HPDE6-E6E7 (cell line): Measurements from ENCODE around the gene DOCK3.
"Not testable (repeated sequence)": the region's sequence is repeated elsewhere in the genome, so short reads cannot be mapped to it uniquely, and the experiment has no call there.

Experiments used
- DNase-seq: peaks from one replicate; pipeline ENCODE4 v3.0.0; 2011; ENCODE audit warnings: missing footprints; ENCODE audit errors: extremely low spot score

DOCK3 gene

DNA sequence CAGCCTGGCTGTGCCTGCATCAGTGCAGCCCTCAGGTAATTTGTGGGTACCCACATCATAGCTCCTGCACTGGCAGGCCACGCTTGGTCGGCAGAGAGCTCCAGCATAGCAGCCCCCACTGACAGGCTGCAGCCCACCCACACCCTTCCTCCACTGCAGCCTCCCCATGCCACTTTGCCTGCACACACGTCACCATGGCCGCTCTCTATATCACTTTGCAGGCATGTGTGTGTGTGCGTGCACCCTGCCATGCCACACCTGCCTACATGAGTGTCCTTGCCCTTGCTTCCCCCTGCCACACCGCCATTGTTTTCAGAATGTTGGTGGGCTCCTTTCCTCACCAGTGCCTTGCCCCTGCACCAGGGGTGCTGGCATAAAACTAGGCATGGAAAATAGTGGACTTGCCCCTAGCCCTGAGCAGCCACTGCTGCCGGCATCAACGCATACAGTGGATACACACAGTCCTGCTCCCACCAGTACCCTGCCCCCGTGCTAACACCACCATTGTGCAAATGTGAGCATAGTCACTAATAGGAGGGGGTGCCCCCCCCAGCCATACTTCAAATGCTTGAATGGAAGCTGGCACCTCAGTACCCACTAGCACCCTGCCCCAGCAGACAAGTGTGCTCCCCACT, 431.6 kb downstream of the DOCK3 start:
- no peak for DNase-seq

DNA sequence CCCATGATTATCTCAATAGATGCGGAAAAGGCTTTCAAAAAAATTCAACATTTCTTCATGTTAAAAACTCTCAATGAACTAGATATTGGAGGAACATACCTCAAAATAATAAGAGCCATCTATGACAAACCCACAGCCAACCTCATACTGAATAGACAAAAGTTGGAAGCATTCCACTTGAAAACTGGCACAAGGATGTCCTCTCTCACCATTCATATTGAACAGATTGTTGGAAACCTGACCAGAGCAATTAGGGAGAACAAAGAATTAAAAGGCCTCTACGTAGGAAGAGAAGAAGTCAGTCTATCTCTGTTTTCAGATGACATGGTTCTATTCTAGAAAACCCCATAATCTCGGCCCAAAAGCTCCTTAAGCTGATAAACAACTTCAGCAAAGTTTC, 435.9 kb downstream of the DOCK3 start:
- DNase-seq = no peak

DNA sequence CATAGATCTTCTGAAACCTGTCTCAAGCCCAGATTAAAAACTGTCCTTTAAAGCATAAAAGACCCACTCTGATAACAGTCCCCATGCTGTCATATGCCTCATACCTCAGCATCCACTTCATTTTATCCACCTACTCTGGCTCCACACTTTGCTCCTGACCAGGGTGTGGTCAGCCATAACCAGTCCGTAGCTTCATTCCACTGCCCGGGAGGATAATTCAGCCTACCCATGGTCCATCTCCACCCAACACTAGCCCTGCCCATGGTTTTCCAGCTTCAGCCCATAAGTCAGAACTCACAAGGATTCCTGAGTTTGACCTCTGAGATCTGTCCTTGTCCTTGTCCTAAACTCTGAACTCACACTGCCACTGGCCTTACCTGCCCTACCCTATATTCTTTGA, 448.2 kb downstream of the DOCK3 start:
- DNase-seq = no peak

DNA sequence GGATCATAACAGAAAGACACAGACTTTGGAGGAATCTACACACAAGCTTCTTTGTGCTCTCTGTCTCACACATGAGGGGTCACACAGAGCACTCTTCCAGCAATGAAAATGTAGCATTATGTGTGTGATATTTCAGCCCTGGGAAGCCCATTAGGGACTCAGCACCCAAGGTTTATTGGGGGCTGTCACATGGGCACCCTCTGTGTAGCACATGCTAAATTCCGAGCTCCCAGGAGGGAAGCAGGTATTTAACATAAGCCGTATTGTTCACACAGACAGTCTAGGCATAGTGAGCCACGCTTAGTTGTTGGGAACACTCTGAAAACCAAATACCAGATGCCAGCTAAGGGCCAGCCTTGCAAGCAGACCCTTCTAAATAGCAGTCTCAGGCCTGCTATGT, 448.8 kb downstream of the DOCK3 start:
- no peak for DNase-seq

DNA sequence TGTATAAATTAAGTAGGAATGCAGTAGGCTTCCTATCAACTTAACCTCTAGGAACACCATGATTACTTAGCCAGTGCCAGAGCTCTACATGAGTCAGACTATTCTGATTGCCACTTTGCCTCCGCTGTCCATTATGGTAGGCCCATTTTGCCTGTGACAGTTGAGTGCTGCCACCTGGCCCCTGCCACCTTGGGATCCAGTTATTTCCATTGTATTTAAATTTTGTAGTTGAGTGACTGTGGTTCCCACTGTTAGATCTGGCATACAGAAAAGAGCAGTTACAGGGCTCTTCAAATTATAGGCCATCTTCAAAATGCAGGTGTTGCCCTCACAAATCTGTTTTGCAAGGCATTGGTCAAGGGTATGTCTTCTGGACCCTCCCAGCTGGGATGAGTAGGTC, 456.9 kb downstream of the DOCK3 start:
- not testable (repeated sequence) for DNase-seq

DNA sequence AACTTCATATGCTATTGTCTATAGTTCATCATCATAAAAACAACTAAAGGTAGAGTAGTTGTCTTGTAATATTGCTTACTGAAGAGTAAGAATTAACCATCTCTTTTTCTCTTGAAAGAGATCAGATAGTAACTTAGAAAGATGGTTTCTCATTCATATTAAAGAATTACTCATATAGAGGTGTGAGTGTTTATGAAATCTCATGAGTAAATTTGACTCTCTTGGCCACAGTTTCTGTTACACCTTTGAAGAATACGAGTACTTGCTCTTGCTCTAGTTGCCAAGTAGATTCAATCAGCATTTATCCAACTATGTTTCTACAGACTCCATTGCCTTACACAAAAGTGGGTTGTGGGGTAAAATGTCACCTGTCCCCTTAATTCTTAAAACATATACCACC, 463.0 kb downstream of the DOCK3 start:
- DNase-seq = no peak

DNA sequence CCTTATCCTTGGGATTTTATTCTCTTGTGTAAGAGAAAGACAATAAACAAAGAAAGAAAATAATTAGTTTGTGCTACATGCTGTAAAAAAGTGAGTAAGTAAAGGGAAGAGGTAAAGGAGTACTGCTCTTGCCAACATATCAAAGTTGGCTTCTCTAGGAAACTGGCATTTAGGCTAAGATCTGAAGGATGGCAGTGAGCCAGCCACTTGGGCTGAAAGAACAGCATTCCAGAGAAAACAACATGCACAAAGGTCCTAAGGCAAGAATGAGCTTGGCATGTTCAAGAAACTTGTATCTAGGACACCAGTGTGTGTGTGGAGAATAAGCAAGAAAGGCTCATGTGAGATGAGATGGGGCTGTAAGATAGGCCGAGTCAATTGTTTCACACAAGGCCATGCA, 464.9 kb downstream of the DOCK3 start:
- no peak for DNase-seq

DNA sequence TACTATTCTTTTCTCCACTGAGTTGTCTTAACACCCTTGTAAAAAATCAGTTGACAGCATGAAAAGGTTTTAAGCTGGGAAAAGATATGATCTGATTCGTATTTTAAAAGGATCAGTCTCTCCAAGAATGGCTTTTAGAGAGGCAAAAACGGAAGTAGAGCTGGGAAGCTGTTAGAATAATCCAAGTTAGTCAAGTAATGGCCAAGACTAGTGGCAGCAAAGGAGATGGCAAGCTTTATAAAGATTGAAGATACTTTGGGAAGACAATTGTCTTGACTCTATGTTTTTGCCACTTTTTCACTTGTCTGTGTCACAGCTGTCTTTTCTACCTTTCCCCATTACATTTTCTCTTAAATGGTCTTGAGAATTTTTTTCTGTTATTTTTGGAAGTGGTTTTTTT, 466.8 kb downstream of the DOCK3 start:
- DNase-seq = no peak

DNA sequence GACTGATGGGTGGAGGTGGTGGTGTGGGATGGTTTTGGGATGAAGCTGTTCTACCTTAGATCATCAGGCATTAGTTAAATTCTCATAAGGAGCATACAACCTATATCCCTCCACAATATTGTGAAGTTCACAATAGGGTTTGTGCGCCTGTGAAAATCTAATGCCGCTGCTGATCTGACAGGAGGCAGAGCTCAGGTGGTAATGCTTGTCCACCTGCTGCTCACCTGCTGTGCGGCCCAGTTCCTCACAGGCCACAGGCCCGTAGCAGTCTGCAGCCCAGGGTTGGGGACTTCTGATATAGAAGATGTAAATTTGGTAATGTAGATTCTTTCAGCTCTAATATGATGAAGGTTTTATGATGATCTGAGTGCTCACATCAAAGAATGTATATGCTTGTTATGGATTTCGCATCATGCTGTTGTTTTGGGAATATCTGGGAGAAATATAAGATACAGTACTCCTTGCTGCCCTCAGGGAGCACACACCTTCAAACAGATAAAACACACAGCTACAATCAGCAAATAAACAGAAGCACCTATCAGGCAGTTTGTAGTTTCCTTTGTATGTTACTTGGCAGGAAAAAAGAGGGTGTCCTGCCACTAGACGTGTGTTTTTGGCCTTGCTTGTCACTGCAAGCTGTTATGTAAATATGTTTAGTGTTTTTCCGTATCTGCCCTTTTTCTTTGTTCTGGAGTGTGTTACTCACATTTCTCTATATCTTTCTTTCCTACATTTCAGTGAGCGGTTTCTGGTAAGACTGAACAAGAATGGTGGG, 471.3 kb downstream of the DOCK3 start:
- DNase-seq = no peak

DNA sequence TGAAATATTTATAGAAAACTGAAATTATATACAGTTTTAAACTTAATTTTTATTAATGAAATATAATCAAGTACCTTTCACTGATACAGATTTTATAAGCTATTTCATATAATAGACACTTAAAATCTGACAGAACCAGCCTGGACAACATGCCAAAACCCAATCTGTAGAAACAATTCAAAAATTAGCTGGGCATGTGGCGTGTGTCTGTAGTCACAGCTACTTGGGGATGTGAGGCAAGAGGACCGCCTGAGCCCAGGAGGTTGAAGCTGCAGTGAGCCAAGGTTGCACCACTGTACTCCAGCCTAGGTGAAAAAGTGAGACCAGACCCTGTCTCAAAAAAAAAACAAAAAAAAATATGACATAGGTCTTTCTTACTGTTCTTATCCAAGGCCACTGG, 472.1 kb downstream of the DOCK3 start:
- DNase-seq = no peak

DNA sequence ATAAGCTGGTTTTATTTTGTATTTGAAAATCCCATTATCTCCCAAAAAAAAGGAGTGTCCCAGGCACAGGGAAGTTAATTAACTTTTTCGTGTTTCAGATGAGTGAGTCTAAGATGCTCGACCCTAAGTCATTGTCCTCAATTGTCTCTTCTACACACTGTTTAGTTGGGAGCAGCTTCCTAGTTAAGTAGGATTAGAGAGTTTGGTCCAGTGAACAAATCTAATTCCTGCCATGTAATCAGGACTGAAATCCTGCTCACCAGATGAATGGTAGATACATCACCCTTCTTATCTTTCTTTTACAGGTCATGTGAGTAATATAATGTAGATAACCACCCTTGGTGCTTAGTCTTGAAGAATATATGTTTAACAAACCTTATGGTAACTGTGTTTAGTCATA, 481.4 kb downstream of the DOCK3 start:
- DNase-seq = no peak

DNA sequence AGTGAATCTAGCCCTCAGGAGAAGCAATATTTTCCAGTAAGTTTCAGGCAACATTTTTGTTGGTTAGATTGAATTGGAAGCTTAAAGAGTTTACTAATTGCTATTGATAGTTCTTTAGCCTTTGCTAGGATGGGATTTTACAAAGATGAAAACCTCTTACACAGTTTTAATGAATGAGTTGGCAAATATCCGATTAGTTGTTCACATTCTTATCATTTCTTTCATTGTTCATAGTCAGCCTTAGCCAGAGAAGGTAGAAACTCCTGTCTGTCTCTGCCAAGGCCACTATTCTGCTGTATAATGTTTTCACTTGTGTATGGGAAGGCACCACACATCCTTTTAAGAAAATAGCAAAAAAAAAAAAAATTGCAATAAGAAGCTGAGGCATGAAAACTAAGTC, 488.3 kb downstream of the DOCK3 start:
- no peak for DNase-seq

DNA sequence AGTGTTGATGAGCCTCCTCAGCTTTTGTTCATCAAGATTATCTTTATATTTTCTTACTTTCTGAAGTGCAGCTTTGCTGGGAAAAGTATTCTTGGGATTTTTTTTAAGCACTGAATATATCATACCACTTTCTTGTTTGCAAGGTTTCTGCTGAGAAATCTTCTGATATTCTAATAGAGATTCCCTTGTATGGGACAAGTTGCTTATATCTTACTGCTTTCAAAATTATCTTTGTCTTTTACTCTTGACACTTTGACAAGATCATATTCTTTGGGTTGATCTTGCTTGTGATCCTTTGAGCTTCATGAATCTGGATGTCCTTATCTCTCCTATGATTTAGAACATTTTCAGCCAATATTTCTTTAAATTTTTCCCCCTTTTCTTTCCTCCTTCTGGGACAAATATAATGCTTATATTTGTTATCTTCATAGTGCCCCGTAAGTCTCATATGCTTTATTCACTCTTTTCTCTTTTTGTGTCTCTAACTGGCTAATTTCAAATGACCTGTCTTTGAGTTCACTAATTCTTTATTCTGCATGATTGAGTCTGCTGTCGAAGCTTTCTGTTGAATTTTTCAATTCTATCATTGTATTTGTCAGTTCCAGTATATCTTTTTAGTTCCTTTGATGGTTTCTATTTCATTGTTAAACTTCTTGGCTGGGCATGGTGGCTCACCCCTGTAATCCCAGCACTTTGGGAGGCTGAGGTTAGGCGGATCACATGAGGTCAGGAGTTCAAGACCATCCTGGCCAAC, 499.0 kb downstream of the DOCK3 start:
- no peak for DNase-seq

DNA sequence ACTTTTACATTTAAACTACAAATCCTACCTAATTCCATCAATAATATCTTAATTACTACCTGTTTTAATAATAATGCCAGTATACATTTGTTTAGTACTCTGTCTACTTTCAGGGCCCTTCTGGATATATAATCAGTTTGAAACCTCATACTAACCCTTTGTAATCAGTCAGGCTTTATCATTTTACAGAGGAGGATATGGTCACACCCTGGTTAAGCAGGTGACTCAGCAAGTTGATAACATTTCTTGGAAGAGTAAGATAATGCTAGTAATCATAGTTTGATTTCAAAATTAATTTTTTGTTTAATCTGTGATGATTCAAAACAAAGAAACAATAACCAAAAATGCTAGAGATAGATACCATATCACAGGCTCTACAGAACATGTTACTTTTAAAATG, 502.2 kb downstream of the DOCK3 start:
- DNase-seq = no peak

DNA sequence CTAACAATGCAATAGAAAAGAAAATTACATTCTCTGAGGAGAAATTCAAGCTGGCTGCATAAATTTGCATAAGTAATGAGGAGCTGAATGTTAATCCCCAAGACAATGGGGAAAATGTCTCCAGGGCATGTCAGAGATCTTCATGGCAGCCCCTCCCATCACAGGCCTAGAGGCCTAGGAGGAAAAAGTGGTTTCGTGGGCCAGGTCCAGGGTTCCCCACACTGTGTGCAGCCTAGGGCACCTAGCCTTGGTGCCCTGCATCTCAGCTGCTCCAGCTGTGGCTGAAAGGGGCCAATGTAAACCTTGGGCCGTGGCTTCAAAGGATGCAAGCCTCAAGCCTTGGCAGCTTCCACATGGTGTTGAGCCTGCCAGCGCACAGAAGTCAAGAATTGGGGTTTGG, 511.7 kb downstream of the DOCK3 start:
- not testable (repeated sequence) for DNase-seq

DNA sequence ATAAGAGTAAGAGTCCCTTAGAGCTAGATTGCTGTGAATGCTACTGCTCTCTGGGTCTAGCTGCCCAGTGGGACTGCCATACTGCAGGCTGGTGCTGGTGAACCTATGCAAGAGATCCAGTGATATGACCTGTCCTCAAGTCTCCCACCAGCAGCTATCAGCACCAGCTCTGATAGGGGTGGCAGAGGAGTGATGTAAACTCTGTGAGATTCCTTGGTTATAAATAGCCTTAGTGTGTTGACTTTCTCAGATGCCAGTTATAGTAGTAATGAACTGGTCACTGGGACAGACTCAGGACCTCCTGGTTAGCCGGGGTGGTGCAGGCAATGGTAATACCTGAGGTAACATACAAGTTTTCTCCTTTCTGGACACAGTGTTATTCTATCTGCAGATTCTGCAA, 515.5 kb downstream of the DOCK3 start:
- DNase-seq = no peak

DNA sequence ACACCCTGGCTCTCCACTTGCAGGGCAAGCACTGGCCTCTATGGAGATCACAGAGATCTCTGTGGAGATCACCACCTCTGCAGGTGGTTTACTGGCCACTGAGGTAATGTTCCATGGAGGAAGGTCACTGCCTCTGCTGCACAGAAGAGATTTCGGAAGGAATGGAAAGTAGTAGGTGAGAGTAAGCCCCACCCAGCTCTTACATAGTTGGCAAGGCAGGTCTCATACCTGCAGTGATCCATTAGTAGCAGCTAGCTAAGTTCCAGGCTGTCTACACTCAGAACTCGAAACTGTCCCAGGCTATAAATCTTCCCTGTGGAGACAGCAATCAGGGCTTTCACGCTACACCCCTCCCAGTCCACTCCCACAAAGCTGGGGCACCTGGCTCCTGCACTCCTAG, 516.1 kb downstream of the DOCK3 start:
- DNase-seq = no peak

DNA sequence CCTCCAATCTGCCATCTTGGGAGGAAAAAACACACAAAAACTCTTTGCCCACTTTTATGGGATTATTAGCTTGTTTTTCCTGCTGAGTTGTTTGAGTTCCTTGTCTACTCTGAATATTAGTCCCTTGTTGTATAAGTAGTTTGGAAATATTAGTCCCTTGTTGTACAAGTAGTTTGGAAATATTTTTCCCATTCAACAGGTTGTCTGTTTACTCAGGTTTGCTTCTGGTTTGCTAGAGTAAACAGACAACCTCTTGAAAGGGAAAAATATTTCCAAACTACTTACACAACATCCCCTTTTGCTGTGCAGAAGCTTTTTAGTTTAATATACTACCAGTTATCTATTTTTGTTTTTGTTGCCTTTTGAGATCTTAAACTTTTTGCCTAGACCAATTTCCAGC, 517.0 kb downstream of the DOCK3 start:
- DNase-seq = no peak

DNA sequence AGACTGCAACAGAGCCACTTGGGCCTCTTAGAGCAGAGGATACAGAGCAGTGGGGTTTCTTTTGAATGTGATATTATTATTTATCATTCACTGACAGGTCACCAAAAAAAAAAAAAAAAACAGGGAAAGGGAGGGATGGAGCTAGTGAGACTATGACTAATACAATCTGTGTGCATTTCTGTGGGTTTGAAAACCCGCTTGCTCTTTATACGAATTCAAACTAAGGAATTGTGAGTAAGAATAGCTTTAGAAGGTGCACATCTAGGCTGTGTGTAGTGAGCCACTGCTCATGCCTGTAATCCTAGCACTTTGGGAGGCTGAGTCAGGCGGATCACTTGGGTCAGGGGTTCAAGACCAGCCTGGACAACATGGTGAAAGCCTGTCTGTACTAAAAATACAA, 523.8 kb downstream of the DOCK3 start:
- DNase-seq = no peak

DNA sequence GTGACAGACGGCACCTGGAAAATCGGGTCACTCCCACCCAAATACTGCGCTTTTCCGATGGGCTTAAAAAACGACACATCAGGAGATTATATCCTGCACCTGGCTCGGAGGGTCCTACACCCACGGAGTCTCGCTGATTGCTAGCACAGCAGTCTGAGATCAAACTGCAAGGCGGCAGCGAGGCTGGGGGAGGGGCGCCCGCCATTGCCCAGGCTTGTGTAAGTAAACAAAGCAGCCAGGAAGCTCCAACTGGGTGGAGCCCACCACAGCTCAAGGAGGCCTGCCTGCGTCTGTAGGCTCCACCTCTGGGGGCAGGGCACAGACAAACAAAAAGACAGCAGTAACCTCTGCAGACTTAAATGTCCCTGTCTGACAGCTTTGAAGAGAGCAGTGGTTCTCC, 524.6 kb downstream of the DOCK3 start:
- DNase-seq = not testable (repeated sequence)

DNA sequence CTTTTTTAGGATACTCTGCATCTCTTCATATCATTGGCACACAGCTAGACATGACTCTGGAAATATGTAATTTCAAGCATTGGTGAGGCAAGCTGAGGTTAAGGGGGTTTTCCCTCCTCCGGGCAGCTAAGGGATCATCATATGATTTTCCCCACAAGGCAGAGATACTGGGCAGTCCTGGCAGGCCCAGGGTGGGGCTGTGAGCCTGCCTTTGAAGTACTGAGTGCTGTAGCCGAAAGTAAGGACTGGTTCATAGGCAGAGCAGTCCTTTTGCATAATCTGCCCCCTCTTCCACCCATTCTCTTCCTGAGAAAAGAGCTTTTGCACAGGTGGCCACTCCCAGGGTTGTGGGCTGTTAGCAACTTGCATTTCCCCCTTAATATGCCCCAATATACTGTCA, 541.6 kb downstream of the DOCK3 start:
- no peak for DNase-seq

DNA sequence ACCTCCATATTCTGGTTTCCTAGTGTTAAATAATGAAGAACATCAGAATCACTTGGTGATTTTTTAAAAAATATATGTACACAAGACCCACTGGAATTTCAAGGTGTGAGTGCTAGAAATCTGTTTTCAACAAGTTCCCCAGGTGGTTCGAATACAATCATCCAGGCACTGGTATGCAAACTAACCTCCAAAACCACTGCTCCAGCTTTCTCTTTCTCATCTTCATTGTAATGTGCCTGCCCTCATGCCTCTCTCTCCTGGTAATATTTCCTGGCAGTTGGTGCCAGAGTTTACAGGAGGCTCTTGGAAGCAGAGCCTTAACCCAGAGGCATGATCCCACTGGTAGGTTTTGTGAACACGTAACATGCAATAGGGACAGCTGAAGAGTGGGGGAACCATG, 547.2 kb downstream of the DOCK3 start:
- DNase-seq = no peak

DNA sequence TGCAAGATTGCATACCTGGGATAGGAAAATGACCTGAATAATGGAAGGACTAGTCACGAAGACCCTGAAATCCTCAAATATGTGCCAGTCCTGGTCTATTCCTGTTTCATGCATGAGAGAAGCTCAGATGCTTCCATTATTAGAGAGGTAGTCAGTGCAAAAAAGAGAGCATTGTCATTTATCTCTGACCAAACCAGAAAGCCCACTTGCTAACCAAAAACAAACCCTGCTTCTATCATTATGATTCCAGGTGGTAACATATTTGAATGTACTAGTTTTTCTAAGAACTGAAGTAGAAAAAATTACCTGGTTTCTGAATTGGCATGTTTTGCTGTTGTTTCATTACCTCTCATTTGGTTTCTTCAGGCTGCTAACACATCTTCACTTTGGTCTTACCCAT, 549.6 kb downstream of the DOCK3 start:
- no peak for DNase-seq
